HT-29 (cell line): Measurements from ENCODE around the gene MAZ. TPM values are rescaled to one million over a fixed set of nuclear protein-coding genes. Genes with fewer than 3 reads are reported as not detected.
"Not testable (repeated sequence)": the region's sequence is repeated elsewhere in the genome, so short reads cannot be mapped to it uniquely, and the experiment has no call there.

Source experiments
- DNase-seq: peaks from one replicate; pipeline ENCODE4 v3.0.0-alpha.2; 2015; ENCODE audit warnings: low spot score
- total RNA-seq: library from RNA; depleted of rRNA; stranded (reverse); fragments of >200 nt; shearing (Covaris generic); gene quantifications from 2 replicates; pipeline ENCODE4 v1.2.3, GENCODE V29; 2014; rRNA removed

Gene MAZ
- 795 and 814 TPM in 2 replicates for total RNA-seq

DNA sequence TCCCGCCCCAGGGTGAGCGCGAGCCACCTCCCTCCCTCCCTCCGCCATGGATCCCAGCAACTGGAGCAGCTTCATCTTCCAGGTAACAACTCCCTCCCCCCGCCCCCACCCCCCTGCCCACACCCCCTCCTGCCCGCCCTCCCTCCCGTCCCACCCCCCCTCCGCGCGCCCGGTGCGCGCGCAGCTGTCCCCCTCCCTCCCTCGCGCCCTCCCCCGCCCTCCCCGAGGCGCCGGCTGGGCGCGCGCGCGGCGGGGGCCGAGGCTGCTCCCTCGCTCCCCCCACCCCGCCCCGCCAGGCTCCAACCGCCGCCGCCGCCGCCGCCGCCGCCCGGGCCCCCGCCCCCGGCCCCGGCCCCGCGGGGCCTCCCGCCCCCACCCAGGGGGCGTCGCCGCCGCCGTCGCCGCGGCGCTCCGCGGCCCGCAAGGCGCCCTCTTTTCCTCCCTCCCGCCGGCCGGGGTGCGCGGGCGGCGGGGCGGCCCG is at the start of gene MAZ:
Gene MAZ, plus strand, starts transcription at position 431 of the 481 bp plus-strand sequence. CDS start 173 bp downstream, outside the sequence.
- DNase-seq, result no peak

- no peak for DNase-seq
Observed at GRCh38 chr16:29756654-29757053, 49.7 kb upstream of the MAZ start.

DNA sequence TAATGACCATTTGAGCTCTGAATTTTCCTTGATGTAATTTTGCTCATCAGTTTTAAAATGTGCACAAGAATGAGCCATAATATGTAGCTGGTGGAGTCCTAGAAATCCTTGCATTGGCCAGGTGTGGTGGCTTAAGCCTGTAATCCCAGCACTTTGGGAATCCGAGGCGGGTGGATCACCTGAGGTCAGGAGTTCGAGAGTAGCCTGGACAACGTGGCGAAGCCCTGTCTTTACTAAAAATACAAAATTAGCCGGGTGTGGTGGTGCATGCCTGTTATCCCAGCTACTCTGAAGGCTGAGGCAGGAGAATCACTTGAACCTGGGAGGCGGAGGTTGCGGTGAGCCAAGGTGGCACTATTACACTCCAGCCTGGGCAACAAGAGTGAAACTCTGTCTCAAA is 49.2 kb upstream of the MAZ start:
- not testable (repeated sequence) for DNase-seq

GRCh38 chr16:29757950-29758466 is 48.3 kb upstream of the MAZ start:
- DNase-seq, result peak; percentile 16

- no peak for DNase-seq
Observed at GRCh38 chr16:29760567-29761279, 45.6 kb upstream of the MAZ start.

DNA sequence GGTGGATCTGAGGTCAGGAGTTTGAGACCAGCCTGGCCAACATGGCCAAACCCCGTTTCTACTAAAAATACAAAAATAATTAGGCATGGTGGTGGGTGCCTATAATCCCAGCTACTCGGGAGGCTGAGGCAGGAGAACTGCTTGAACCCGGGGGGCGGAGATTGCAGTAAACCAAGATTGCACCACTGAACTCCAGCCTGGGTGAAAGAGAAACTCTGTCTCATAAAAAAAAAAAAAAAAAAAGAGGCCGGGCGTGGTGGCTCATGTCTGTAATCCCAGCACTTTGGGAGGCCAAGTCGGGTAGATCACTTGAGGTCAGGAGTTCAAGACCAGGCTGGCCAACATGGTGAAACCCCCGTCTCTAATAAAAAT is 45.1 kb upstream of the MAZ start:
- not testable (repeated sequence) for DNase-seq

DNA sequence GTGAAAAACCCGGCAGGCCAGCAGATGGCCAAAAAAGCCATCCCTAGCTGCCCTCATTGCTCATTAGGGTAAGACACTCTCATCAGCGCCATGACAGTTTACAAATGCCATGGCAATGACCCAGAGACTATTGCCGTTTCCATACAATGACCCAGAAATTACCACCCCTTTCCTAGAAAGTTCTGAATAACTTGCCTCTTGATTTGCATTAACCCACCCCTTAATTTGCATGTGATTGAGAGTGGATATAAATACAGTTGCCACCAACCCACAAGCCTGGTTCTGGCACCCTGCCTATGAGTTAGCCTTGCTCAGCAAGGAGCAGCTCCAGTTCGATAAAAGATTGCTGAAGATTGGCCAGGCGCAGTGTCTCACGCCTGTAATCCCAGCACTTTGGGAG is 44.4 kb upstream of the MAZ start:
- no peak for DNase-seq

DNA sequence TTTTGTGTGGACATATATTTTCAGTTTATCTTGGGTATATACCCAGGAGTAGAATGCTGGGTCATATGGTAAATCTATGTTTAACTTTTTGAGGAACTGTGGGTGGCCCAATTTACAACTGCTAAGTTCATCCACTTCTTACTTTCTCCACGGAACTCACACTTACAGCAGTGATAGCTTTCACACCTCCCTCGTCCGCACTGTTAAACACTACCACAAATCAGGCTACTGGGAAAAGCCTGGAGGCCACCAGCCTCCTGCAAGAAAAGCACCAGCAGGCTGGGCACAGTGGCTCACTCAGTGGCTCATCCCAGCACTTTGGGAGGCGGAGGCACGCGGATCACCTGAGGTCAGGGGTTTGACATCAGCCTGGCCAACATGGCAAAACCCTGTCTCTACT is 43.0 kb upstream of the MAZ start:
- DNase-seq, result no peak

- peak; percentile 78 for DNase-seq
Observed at GRCh38 chr16:29765167-29766032, 40.9 kb upstream of the MAZ start.

- no peak for DNase-seq
Observed at GRCh38 chr16:29766571-29766970, 39.8 kb upstream of the MAZ start.

DNA sequence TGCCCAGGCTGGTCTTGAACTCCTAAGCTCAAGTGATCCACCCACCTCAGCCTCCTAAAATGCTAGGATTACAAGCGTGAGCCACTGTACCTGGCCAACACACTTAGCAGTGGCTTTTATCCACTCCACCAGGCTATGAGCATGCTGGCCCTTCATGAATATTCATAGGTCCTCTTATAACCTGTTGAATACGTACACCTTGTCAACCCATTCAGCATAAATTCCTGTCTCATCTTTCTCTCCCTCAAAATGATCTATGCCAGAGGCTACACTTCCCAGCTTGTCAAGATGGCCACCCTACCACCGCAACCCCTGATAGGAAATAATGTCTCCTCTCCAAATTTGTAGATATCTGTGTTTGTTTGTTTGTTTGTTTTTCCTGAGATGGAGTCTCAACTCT is 39.3 kb upstream of the MAZ start:
- no peak for DNase-seq

GRCh38 chr16:29769507-29769906 is 36.8 kb upstream of the MAZ start:
- DNase-seq, result no peak

DNA sequence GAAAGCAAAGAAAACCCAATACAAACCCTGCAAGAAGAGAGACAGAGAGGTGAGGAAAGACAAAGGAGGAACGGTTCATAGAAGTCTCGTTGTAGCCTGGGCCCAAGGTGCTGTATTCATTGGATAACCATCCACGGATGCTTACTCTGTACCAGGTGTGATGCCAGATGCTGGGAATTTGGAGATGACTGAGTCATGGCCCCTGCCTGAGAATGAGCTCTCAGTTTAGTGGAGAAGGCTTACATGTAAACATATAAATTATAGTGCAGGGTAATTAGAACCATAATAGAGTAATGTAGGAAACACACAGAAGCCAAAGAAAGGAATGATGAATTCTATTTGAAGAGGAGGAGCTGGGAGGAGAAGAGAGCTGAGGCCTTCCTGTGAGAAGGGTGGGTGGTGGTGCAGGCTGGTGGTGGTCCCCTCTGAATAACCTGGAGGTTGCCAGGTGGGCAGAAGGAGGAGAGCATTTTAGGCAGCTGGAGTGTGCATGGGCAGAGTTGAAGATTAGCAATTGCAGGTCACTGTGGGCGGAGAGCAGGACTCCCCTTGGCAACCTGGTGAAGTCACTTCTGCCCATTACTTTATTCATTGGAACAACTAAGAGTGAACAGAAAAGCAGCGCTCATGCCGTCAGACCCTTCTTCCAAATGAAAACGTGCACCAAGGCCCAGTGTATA is 35.9 kb upstream of the MAZ start:
- no peak for DNase-seq

GRCh38 chr16:29772330-29772729 is 34.0 kb upstream of the MAZ start:
- not testable (repeated sequence) for DNase-seq

DNA sequence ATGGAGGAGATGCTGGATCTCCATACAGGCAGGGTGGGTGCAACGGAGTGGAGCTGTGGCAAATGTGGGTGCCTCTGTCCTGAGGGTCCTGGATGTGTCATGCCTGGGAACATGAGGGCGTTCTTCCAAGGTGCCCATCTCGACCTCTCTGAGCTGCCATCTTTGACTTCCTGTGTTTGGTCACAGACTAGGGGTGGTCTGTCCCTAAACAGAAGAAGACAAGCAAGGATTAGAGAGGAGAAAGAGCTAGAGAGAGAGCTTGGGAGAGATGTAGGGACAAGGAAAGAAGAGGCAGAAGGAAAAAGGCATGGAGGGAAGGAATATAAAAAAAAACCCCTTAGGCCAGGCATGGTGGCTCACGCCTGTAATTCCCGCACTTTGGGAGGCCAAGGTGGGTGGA is 31.6 kb upstream of the MAZ start:
- DNase-seq, result no peak

- DNase-seq, result peak; percentile 7
Observed at GRCh38 chr16:29775742-29776408, 30.5 kb upstream of the MAZ start.

DNA sequence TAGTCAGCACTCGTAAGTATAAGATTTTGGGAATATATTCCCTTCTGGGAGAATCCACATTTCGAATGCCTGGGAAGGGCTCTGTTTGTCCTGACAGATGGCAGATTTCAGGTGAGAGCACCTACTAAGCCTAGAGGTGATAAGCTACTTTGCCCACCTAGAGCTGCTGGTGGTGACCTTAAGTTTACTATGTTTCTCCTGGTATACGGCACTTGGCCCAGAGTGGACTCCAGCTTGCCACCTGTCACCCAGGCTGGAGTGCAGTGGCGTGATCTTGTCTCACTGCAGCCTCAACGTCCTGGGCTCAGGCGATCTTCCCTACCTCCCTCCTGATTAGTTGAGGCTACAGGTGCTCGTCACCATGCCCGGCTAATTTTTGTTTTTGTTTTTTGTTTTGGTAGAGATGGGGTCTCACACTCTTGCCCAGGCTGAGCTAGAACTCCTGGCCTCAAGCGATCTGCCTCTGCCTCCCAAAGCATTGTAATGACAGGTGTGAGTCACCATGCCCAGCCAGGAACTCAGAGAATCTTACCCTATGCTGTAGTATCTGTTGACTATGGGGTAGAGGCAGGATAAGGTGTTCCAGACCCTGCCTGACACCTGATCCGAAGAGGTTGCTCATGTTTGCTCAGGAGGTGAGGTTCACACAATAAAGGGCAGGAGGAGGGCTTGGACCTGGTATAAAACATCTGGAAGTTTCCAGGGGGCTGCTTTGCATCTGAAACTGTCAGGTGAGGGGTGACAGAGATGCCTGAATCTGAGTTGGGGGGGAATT is 28.6 kb upstream of the MAZ start, which contains the start of gene ZG16:
Gene ZG16, plus strand, starts transcription at position 681 of the 775 bp plus-strand sequence. CDS start 1,011 bp downstream, outside the sequence.
- DNase-seq, result no peak

DNA sequence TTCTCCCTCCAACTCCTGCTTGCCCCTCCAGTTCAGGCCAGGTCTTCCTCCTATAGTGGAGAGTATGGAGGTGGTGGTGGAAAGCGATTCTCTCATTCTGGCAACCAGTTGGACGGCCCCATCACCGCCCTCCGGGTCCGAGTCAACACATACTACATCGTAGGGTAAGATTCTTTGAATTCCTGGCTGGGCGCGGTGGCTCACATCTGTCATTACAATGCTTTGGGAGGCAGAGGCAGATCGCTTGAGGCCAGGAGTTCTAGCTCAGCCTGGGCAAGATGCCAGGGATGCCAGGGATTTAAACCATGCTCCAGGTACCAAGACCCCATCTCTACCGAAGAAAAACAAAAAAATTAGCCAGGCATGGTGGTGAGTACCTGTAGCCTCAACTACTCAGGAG is 26.9 kb upstream of the MAZ start:
- no peak for DNase-seq

DNA sequence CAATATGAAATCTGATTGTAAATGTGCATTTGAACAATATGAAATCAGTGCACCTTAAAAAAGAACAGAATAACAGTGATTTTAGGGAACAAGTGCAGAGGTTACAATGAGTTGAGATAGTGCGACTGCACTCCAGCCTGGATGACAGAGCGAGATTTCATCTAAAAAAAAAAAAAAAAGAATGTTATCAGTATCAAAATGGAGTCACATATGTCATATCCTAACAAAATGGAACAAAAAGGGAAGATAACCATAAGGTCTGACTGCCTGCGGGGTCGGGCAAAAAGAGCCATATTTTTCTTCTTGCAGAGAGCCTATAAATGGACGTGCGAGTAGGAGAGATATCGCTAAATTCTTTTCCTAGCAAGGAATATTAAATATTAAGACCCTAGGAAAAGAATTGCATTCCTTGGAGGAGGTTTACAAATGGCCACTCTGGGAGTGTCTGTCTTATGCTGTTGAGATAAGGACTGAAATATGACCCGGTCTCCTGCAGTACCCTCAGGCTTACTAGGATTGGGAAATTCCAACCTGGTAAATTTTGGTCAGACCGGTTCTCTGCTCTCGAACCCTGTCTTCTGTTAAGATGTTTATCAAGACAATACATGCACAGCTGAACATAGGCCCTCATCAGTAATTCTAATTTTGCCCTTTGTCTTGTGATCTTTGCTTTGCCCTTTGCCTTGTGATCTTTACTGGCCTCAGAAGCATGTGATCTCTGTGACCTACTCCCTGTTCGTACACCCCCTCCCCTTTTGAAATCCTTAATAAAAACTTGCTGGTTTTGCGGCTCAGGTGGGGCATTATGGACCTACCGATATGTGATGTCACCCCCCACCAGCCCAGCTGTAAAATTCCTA is 23.0 kb upstream of the MAZ start:
- not testable (repeated sequence) for DNase-seq
